Heart right ventricle (tissue), 16 donors: ENCODE results near the gene TCF7L2. TPM values are rescaled to one million over a fixed set of nuclear protein-coding genes. Genes with fewer than 3 reads are reported as not detected.

Source experiments
- ATAC-seq, 8 donors: fragments of 200-7000 bp; cut with Tn5 transposase; one replicate each; pipeline ENCODE4 v1.9.1; 2020; ENCODE audit warnings: mild to moderate bottlenecking in 8 of 8, moderate library complexity in 8 of 8, moderate number of reproducible peaks in 1 of 8
- DNase-seq, 2 donors: peaks; one replicate each; pipeline ENCODE4 v3.0.0-alpha.2; 2020
- H3K27ac ChIP-seq, 10 donors: fragments of 200-600 bp; sonication (generic) in 2 of 10; one replicate each; pipeline versions ENCODE4 v1.5.0 to v1.8.0; 2020 to 2022; ENCODE audit warnings: mild to moderate bottlenecking in 3 of 10
- H3K27me3 ChIP-seq, 7 donors: fragments of 200-600 bp; one replicate each; pipeline ENCODE4 v1.8.0; 2021 to 2022; ENCODE audit warnings: mild to moderate bottlenecking in 2 of 7
- H3K36me3 ChIP-seq, 9 donors: fragments of 200-600 bp; sonication (generic) in 1 of 9; one replicate each; pipeline versions ENCODE4 v1.5.0 to v1.8.0; 2020 to 2022; ENCODE audit warnings: mild to moderate bottlenecking in 2 of 9
- H3K4me1 ChIP-seq, 9 donors: fragments of 200-600 bp; sonication (generic) in 1 of 9; one replicate each; pipeline versions ENCODE4 v1.5.0 to v1.8.0; 2020 to 2022; ENCODE audit warnings: mild to moderate bottlenecking in 4 of 9
- H3K4me3 ChIP-seq, 10 donors: fragments of 200-600 bp; sonication (generic) in 2 of 10; one replicate each; pipeline versions ENCODE4 v1.5.0 to v1.8.0; 2020 to 2022; ENCODE audit warnings: mild to moderate bottlenecking in 7 of 10, moderate library complexity in 2 of 10
- H3K9me3 ChIP-seq, 11 donors: fragments of 200-600 bp in 10 of 11; sonication (generic) in 2 of 11; one replicate each; pipeline versions ENCODE4 v1.5.0 to v1.8.0; 2013 to 2022; ENCODE audit warnings: mild to moderate bottlenecking in 2 of 11, control low read depth in 1 of 11, moderate library complexity in 1 of 11
- WGBS, 2 donors: extraction: QIAGEN DNeasy Blood & Tissue Kit; methylation state at CpG; one replicate each; pipeline ENCODE4 v1.1.7; 2013; ENCODE audit warnings: inconsistent platforms in 1 of 2; 5-methylcytosine and 5-hydroxymethylcytosine counted together
- intact Hi-C, 10 donors: fragments of 100-400 bp; cut with DNase I; formaldehyde crosslinking; loops; one replicate each; pipeline versions ENCODE4 v1.11.1 to v1.14.2; 2022
- polyA plus RNA-seq, 2 donors: library from polyadenylated mRNA; stranded (reverse); fragments of 200-250 nt; gene quantifications; one replicate each; pipeline ENCODE4 v1.2.3, GENCODE V29; 2013
- total RNA-seq, 10 donors: library from RNA; stranded (reverse); fragmentation: NEBNext Ultra II Directional in 3 of 10; extraction: Animal tissue kit (Norgen Biotek cat#: 25700) in 3 of 10; gene quantifications; one replicate each; pipeline versions ENCODE4 v1.2.1 to v1.2.4, GENCODE V29; 2021 to 2023
- TF ChIP-seq, protein P1 (sequence below), 9 donors: fragments of 200-600 bp; sonication (generic) in 2 of 9; IDR thresholded peaks; one replicate each; pipeline versions ENCODE4 v1.5.0 to v1.8.0; 2021 to 2022; ENCODE audit warnings: antibody characterized with exemption in 9 of 9, mild to moderate bottlenecking in 5 of 9, moderate library complexity in 1 of 9
- donor health status: Arrhythmogenic right ventricular cardiomyopathy.
- donor health status: ischemic (EF 13 %, LVEDD 7.1; RV severe dilation, severe dysfunction).
- donor health status: healthy with polysubstance abuse.
- donor health status: DM: no; HTN: yes; CAD: no.
- donor health status: DM: no; HTN: no; CAD: no.
- donor health status: ischemic (EF 25% LVEDD 6.9; RV normal size, moderate dysfunction).
- donor health status: ischemic (EF 25% LVEDD 5.7; RV mildly dilated, moderate dysfunction).
- donor health status: healthy.
- donor health status: DM: yes; HTN: yes; CAD: no.
- donor health status: Ischemic cardiomyopathy.
- donor health status: ischemic (EF 35%, LVEDD 5.7; RV mildly dilated, moderate dysfunction).
- donor health status: nonischemic (EF 11% LVEDD 7.7; RV severe dilation, severe dysfunction).
- donor health status: DM: yes; HTN: yes; CAD: no.
- donor health status: PGD.
- donor health status: ischemic (EF 29% LVEDD 5.4; RV normal size, mild dysfunction).
- donor health status: nonischemic (EF 23%, LVEDD 6.1; RV moderate dilation, normal function).

TCF7L2 gene
- total and polyA plus RNA-seq, 12 donors: 3.6 to 15.8 (median 11.8) TPM

DNA sequence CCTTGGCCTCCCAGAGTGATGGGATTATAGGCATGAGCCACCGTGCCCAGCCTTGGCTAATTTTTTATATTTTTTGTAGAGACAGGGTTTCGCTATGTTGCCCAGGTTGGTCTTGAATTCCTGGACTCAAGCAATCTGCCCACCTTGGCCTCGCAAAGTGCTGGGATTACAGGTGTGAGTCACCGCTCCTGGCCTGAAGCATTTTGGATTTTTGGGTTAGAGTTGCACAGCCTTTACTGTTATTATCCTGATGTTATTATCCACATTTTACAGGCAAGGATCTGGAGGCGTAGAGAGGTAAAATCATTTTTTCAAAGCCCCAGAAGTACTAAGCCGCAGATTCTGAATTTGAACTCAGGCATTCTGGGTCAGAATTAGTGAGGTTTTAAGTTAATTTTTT, 75.4 kb downstream of the TCF7L2 start:
- H3K9me3 ChIP-seq: no peaks in the 10 kb centered on the region
- no peaks in the 10 kb centered on the region for H3K36me3 ChIP-seq
- no peak for DNase-seq
- no peaks in the 10 kb centered on the region for H3K27me3 ChIP-seq
- WGBS, 2 donors: 97 to 99% methylated on average over 6 of the region's 6 CpGs
- TF ChIP-seq, protein P1, sequence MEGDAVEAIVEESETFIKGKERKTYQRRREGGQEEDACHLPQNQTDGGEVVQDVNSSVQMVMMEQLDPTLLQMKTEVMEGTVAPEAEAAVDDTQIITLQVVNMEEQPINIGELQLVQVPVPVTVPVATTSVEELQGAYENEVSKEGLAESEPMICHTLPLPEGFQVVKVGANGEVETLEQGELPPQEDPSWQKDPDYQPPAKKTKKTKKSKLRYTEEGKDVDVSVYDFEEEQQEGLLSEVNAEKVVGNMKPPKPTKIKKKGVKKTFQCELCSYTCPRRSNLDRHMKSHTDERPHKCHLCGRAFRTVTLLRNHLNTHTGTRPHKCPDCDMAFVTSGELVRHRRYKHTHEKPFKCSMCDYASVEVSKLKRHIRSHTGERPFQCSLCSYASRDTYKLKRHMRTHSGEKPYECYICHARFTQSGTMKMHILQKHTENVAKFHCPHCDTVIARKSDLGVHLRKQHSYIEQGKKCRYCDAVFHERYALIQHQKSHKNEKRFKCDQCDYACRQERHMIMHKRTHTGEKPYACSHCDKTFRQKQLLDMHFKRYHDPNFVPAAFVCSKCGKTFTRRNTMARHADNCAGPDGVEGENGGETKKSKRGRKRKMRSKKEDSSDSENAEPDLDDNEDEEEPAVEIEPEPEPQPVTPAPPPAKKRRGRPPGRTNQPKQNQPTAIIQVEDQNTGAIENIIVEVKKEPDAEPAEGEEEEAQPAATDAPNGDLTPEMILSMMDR (IDR thresholded peaks at IDR 0.05): no peak
- intact Hi-C loops: loop anchor here in 1 of 10 donors (5.0 kb wide), 2 partner anchors 37 to 73 kb away; partner anchors contain the start of gene TCF7L2
- H3K4me1 ChIP-seq: peaks cover 17 to 73% (median 53%) of the 10 kb centered on the region in 9 donors
- no peak overlapping the region for H3K4me3 ChIP-seq
- no peak for ATAC-seq
- H3K27ac ChIP-seq: no peak overlapping the region

DNA sequence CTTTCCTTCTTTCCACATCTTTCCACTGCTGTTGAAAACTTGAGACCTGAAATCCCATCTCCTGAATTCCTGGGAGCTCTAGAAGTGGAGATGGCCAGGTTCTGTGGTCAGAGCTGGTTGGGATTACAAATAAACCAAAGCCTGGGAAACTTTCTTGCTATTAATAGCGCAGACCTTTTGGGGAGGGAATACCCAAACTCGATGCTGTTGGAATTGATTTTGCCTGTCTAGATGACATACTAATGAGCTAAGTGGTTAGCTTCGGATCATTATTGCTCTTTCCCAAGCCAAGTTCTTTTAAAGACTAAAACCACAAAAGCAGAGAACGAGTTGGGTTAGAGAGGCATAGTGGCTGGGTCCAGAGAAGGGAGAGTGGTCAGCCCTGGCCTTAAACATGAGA, 76.6 kb downstream of the TCF7L2 start:
- Histone ChIP-seq H3K4me1 (peaks cover 14 to 63% (median 41%) of the 10 kb centered on the region in 9 donors), H3K27ac (peak overlapping the region in 3 of 10 donors; percentile 52 to 82 (median 59)), H3K27me3 (no peaks in the 10 kb centered on the region), H3K9me3 (no peaks in the 10 kb centered on the region), H3K36me3 (no peaks in the 10 kb centered on the region), H3K4me3 (no peak overlapping the region)
- 60 to 64% methylated on average over 4 of the region's 4 CpGs for WGBS, 2 donors
- TF ChIP-seq, protein P1 (IDR thresholded peaks at IDR 0.05): no peak
- ATAC-seq: peak in 2 of 8 donors; percentile 15 to 21
- DNase-seq: no peak
- intact Hi-C loops: loop anchor here in 1 of 10 donors (5.0 kb wide), 2 partner anchors 36 to 74 kb away; partner anchors contain the start of gene TCF7L2

DNA sequence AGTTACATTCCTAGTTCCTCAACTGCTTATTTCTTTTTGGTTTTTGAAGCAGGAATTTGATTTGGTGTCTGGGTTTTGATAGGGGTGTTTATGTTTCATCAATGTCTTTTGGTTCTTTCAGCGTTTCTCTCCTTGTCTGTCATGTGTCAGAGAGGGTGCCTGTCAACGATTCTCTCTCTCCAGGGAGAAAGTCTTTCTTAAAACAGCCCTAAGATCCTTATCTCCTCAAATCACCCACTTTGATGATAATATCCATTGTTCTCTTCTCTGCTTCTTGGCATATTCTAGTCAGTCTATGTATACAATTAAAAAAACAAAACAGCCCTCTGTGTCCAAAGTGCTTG, 77.2 kb downstream of the TCF7L2 start:
- DNase-seq (no peak), ATAC-seq (no peak)
- Histone ChIP-seq H3K4me1 (peaks cover 14 to 58% (median 36%) of the 10 kb centered on the region in 9 donors), H3K4me3 (peak overlapping the region in 2 of 10 donors; percentile 16 to 26), H3K36me3 (no peaks in the 10 kb centered on the region), H3K27me3 (no peaks in the 10 kb centered on the region), H3K9me3 (no peaks in the 10 kb centered on the region), H3K27ac (peak overlapping the region in 6 of 10 donors; percentile 37 to 82 (median 56))
- TF ChIP-seq, protein P1 (IDR thresholded peaks at IDR 0.05): no peak
- intact Hi-C loops: loop anchor here in 1 of 10 donors (5.0 kb wide), 2 partner anchors 35 to 75 kb away; partner anchors contain the start of gene TCF7L2
- WGBS, 2 donors: 19 to 28% methylated on average over 2 of the region's 2 CpGs

DNA sequence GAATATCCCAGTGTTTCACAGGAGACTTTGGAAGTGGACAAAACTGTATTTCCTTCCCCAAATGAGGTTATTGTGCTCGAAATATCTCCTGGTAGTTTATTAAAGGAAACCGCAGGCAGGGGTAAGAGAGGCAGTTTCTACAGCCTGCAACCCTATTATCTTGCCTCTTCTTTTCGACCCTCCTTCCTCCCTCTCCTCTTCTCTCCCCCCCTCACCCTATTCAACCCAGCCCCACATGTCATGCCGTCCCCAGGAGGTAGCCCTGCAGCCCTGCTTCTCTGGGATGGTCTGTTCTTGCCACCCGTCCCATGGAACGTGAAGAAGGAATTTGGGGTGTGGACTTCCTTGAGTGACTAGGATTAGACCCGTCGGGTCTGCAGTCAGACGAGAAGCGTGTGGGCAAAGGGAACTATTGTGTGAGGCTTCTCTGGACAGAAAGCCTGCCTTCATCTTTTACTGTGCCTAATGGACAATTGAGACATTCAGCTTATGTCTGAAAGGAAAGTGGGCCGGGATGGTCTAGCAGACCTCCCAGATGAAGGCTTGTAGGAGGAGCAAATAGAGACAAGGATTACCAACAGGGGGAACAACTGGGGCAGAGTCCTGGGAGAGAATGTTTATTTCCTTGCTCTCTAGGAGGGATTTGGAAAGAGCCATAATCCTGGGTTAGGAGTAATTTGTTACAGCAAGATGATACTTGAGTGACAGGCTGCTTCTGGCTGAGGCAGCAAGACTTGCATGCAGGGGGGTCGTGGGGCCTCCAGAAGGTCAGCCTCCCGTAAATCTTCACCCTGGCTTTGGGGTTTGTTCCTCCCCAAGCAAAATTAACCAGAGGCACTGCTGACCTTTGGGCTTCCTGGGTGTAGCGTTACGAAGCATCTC, 77.8 kb downstream of the TCF7L2 start:
- 33 to 42% methylated on average over 15 of the region's 15 CpGs for WGBS, 2 donors
- Histone ChIP-seq H3K36me3 (no peaks in the 10 kb centered on the region), H3K4me1 (peaks cover 12 to 52% (median 36%) of the 10 kb centered on the region in 9 donors), H3K27me3 (no peaks in the 10 kb centered on the region), H3K27ac (peak overlapping the region in 8 of 10 donors; percentile 14 to 82 (median 52)), H3K4me3 (peak overlapping the region in 2 of 10 donors; percentile 16 to 26), H3K9me3 (no peaks in the 10 kb centered on the region)
- ATAC-seq (peak; percentile 44 to 65 (median 53)), DNase-seq (no peak)
- intact Hi-C loops: loop anchor here in 1 of 10 donors (5.0 kb wide), 2 partner anchors 34 to 76 kb away; partner anchors contain the start of gene TCF7L2
- TF ChIP-seq, protein P1 (IDR thresholded peaks at IDR 0.05): no peak
